Suprapubic skin (tissue), 4 donors: ENCODE data around the gene PSMG4. TPM values are rescaled to one million over a fixed set of nuclear protein-coding genes. Genes with fewer than 3 reads are reported as not detected.

ENCODE experiments used
- DNase-seq, 2 donors: peaks; one replicate each; pipeline ENCODE4 v3.0.0-alpha.2; 2019; ENCODE audit warnings: low spot score in 2 of 2
- H3K27ac ChIP-seq: fragments of 200-600 bp; sonication (generic); one replicate; pipeline ENCODE4 v1.5.1; 2019
- H3K27me3 ChIP-seq: fragments of 200-600 bp; sonication (generic); one replicate; pipeline ENCODE4 v1.5.1; 2019
- H3K36me3 ChIP-seq: fragments of 200-600 bp; sonication (generic); one replicate; pipeline ENCODE4 v1.5.1; 2019
- H3K4me1 ChIP-seq: fragments of 200-600 bp; sonication (generic); one replicate; pipeline ENCODE4 v1.5.1; 2019
- H3K4me3 ChIP-seq: fragments of 200-600 bp; sonication (generic); one replicate; pipeline ENCODE4 v1.5.1; 2019; ENCODE audit warnings: mild to moderate bottlenecking
- H3K9me3 ChIP-seq: fragments of 200-600 bp; sonication (generic); one replicate; pipeline ENCODE4 v1.5.1; 2019
- CTCF ChIP-seq, 2 donors: fragments of 200-600 bp in 1 of 2; fragments of 450-650 bp in 1 of 2; sonication (generic) in 1 of 2; IDR thresholded peaks; one replicate each; pipeline ENCODE4 v1.5.1; 2016 to 2019; ENCODE audit warnings: antibody characterized with exemption in 2 of 2, mild to moderate bottlenecking in 1 of 2, moderate library complexity in 1 of 2
- EP300 ChIP-seq: sonication (generic); formaldehyde crosslinking; IDR thresholded peaks from one replicate; pipeline ENCODE4 v1.6.1; 2017; ENCODE audit warnings: antibody characterized with exemption
- POLR2A ChIP-seq, 2 donors: fragments of 450-650 bp; IDR thresholded peaks; one replicate each; pipeline ENCODE4 v1.6.1; 2017; ENCODE audit warnings: antibody characterized with exemption in 2 of 2, mild to moderate bottlenecking in 2 of 2, moderate library complexity in 2 of 2
- POLR2AphosphoS5 ChIP-seq, 3 donors: sonication (generic); formaldehyde crosslinking; IDR thresholded peaks; one replicate each; pipeline ENCODE4 v1.6.1; 2017; ENCODE audit warnings: antibody characterized with exemption in 3 of 3
- WGBS: methylation state at CpG from one replicate; pipeline ENCODE4 v1.1.5; 2018; 5-methylcytosine and 5-hydroxymethylcytosine counted together
- total RNA-seq, 4 donors: library from RNA; depleted of rRNA; stranded (reverse); fragments of >200 nt; gene quantifications; one replicate each; pipeline ENCODE4 v1.1.0, GENCODE V29; 2016

The PSMG4 gene
- total RNA-seq, 4 donors from 2014 or later, result 11.4 to 32.6 (median 21.1) TPM

GRCh38 chr6:3312604-3313231, 54.0 kb downstream of the PSMG4 start:
- 79% methylated on average over 11 of the region's 11 CpGs for WGBS
- Histone ChIP-seq H3K4me1 (no peaks in the 10 kb centered on the region), H3K27me3 (no peaks in the 10 kb centered on the region), H3K27ac (no peak overlapping the region), H3K36me3 (no peaks in the 10 kb centered on the region), H3K4me3 (no peak overlapping the region), H3K9me3 (no peaks in the 10 kb centered on the region)
- peak in 1 of 2 donors; percentile 54 for DNase-seq
- no peak for TF ChIP-seq CTCF (IDR thresholded peaks at IDR 0.05)
- TF ChIP-seq POLR2AphosphoS5 (IDR thresholded peaks at IDR 0.05), result no peak
- no peak for TF ChIP-seq POLR2A (IDR thresholded peaks at IDR 0.05)
- no peak for TF ChIP-seq EP300

DNA sequence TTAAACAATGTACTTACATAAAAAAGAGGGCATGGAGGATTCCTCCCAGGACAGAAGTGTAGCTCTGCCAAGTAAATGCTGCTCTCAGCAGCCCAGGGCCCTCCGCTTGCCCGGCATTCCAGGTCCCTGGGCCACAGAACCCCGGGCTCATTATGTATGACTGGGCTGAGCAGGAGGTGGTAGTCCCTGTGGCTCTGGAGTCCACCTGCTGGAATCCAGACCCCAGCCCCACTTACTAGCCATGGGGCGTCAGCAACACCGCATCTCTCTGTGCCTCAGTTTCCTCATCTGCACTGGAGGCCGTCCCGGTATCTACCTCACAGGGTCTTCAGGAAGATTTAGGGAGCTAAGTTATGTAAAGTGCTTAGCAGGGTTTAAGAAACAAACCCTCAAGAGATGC, 55.4 kb downstream of the PSMG4 start:
- 97% methylated on average over 7 of the region's 7 CpGs for WGBS
- peaks cover 3% of the 10 kb centered on the region for H3K36me3 ChIP-seq
- H3K4me3 ChIP-seq, result no peak overlapping the region
- H3K27ac ChIP-seq, result no peak overlapping the region
- H3K27me3 ChIP-seq, result no peaks in the 10 kb centered on the region
- no peaks in the 10 kb centered on the region for H3K9me3 ChIP-seq
- no peaks in the 10 kb centered on the region for H3K4me1 ChIP-seq
- DNase-seq, result no peak
- no peak for TF ChIP-seq POLR2A (IDR thresholded peaks at IDR 0.05)
- no peak for TF ChIP-seq POLR2AphosphoS5 (IDR thresholded peaks at IDR 0.05)
- TF ChIP-seq EP300, result no peak
- TF ChIP-seq CTCF (IDR thresholded peaks at IDR 0.05), result no peak

DNA sequence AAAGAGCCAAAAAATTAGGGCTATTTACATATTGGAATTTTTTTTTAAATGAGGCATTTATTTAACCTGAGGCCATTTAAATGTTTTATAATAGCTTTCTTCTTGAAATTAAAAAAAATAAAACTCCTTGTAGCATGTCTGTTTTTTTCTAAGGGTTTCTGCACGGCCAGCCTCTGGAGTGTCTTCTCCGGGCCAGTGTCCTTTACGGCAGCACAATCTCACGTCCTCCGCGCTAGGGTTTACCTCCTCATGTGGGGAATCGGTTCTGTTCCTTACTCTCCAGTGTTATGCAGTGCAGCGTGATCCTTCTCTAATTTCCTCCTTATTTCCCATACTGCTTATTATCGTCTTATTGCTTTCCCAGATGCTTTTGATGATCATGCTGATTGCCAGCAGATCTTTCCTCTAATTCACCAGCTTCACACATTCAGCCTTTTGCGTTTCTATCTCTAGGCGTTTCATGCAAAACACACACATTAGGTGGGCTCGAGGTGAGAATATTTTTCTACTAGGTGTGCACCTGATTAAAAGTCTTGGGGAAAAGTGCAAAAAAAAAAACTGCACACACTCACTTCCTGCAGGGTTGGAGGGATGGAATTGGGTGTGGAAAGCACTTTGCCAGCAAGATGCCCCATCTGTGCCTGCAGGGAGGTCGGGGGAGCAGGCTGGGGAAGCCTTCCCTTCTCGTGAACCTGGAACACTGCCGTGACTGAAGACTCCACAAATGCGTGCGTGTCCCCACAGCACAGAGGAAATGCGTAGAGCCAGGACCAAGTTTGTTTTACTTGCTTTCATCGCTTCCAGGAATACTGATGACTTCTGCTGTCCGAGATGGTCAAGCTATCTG, 56.1 kb downstream of the PSMG4 start:
- no peak overlapping the region for H3K4me3 ChIP-seq
- TF ChIP-seq POLR2A (IDR thresholded peaks at IDR 0.05) (no peak), CTCF (IDR thresholded peaks at IDR 0.05) (no peak), POLR2AphosphoS5 (IDR thresholded peaks at IDR 0.05) (no peak), EP300 (no peak)
- WGBS, result 88% methylated on average over 20 of the region's 20 CpGs
- H3K4me1 ChIP-seq, result no peaks in the 10 kb centered on the region
- no peak overlapping the region for H3K27ac ChIP-seq
- no peaks in the 10 kb centered on the region for H3K9me3 ChIP-seq
- H3K27me3 ChIP-seq, result no peaks in the 10 kb centered on the region
- peaks cover 4% of the 10 kb centered on the region for H3K36me3 ChIP-seq
- DNase-seq, result peak in 1 of 2 donors; percentile 58

- 86% methylated on average over 8 of the region's 8 CpGs for WGBS
- H3K4me1 ChIP-seq, result no peaks in the 10 kb centered on the region
- H3K27ac ChIP-seq, result no peak overlapping the region
- DNase-seq, result peak in 1 of 2 donors; percentile 49
- H3K36me3 ChIP-seq, result peaks cover 4% of the 10 kb centered on the region
- H3K9me3 ChIP-seq, result no peaks in the 10 kb centered on the region
- no peak for TF ChIP-seq POLR2AphosphoS5 (IDR thresholded peaks at IDR 0.05)
- no peak for TF ChIP-seq EP300
- no peak for TF ChIP-seq POLR2A (IDR thresholded peaks at IDR 0.05)
- TF ChIP-seq CTCF (IDR thresholded peaks at IDR 0.05), result no peak
- H3K4me3 ChIP-seq, result no peak overlapping the region
- no peaks in the 10 kb centered on the region for H3K27me3 ChIP-seq
Measured at GRCh38 chr6:3315841-3316240, 57.1 kb downstream of the PSMG4 start.

GRCh38 chr6:3316331-3316730, 57.6 kb downstream of the PSMG4 start:
- TF ChIP-seq CTCF (IDR thresholded peaks at IDR 0.05), result no peak
- no peak for TF ChIP-seq POLR2A (IDR thresholded peaks at IDR 0.05)
- no peak for TF ChIP-seq EP300
- no peak for TF ChIP-seq POLR2AphosphoS5 (IDR thresholded peaks at IDR 0.05)
- DNase-seq, result no peak
- WGBS, result 95% methylated on average over 9 of the region's 9 CpGs
- Histone ChIP-seq H3K27me3 (no peaks in the 10 kb centered on the region), H3K27ac (no peak overlapping the region), H3K9me3 (no peaks in the 10 kb centered on the region), H3K4me1 (no peaks in the 10 kb centered on the region), H3K4me3 (no peak overlapping the region), H3K36me3 (peaks cover 4% of the 10 kb centered on the region)
